Measurements from ENCODE around the gene DELE1.

DELE1 gene

DNA sequence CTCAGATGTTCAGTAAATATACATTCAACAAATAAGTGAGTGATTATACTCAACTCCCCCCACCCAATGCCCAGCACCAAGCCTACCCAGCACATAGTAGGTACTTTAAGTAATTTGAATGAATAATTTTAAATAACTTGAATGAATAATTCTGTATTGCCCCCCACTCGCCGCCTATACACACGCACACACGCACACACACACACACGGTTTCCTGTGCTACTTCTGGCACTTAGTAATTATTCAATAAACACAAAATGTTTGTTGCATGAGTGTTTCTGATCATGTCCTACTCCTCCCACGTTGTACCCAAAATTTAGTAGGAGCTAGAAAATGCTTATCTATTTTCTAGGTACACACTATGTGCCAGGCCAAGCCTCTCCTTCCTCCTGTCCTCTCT, 18.1 kb downstream of the DELE1 start:
- peaks cover 3 to 31% of the 10 kb centered on the region in 2 experiments for H3K36me3 ChIP-seq (ENCODE audit: control insufficient read depth in 2 of 2, insufficient read depth in 1 of 2, low read length in 2 of 2)
- no peak overlapping the region for H3K4me3 ChIP-seq (ENCODE audit: low read depth, low read length)
- H3K27ac ChIP-seq (ENCODE audit: extremely low read depth, low read depth, low read length): no peak overlapping the region
- ChIA-PET POLR2A (interaction anchor here (1.4 kb wide), 1 partner anchor 18 kb away, joined by 7 read pairs; the partner anchor contains the start of gene DELE1), CTCF (interaction anchor here (0.6 to 3.3 kb wide), 5 partner anchors 9 to 250 kb away, joined by 3 to 18 read pairs (median 5); no protein-coding TSS in a partner anchor)
- TF ChIP-seq ZNF664 (tag by site-specific recombination; IDR thresholded peaks at IDR 0.05) (0 out of 2 replicates have a peak, but pooled peaks have one; percentile 18), PRDM1 (tag by site-specific recombination; IDR thresholded peaks at IDR 0.05) (no peak), ZFHX2 (tag by site-specific recombination; conservative IDR thresholded peaks at IDR 0.05) (0 out of 2 replicates have a peak, but pooled peaks have one; percentile 5), ZIC2 (tag by site-specific recombination; IDR thresholded peaks at IDR 0.05) (no peak)
- H3K9me3 ChIP-seq (ENCODE audit: control insufficient read depth, insufficient read depth, low read depth, low read length): no peaks in the 10 kb centered on the region
- H3K4me1 ChIP-seq (ENCODE audit: control insufficient read depth, insufficient read depth, low read length): no peaks in the 10 kb centered on the region

DNA sequence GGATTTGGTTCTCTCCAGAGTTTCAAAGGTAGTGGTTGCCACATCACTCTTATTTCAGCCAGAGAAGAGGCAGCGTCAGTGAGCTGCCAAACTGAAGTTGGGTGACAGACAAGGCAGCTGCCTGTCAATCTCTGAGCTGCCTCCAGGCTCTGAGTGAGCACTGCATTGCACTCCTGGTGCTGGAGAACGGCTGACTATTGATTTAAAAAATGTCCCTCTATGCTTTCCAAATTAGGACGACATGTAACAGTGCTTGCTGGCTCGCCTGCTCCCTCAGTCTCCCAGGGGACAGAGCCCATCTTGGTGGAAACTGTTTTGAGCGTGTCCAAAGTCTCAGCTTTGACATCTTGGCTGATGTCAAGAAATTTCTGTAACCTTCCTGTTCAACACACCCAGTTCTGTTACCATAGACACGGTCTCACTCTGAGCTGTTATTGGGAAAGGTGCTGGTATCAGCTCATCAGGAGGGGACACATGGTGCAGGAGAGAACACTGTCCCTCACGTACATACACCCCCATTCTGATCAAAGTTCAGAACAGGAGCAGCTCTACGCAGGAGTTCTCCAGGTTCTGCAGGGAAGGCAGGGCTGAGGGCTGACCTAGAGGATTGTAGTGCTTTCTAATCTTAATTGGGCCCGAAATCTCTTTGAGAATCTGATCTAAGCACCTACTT, 18.6 kb downstream of the DELE1 start:
- Histone ChIP-seq H3K4me3 (ENCODE audit: low read depth, low read length) (no peak overlapping the region), H3K36me3 (ENCODE audit: control insufficient read depth in 2 of 2, insufficient read depth in 1 of 2, low read length in 2 of 2) (peaks cover 3 to 25% of the 10 kb centered on the region in 2 experiments), H3K9me3 (ENCODE audit: control insufficient read depth, insufficient read depth, low read depth, low read length) (no peaks in the 10 kb centered on the region), H3K4me1 (ENCODE audit: control insufficient read depth, insufficient read depth, low read length) (no peaks in the 10 kb centered on the region), H3K27ac (ENCODE audit: extremely low read depth, low read depth, low read length) (no peak overlapping the region)
- no peak for TF ChIP-seq ZNF510 (tag by site-specific recombination; IDR thresholded peaks at IDR 0.05; ENCODE audit: insufficient replicate concordance)
- TF ChIP-seq ZNF274 (IDR thresholded peaks at IDR 0.05; ENCODE audit: low read length): no peak
- TF ChIP-seq ZNF274 (tag by site-specific recombination; IDR thresholded peaks at IDR 0.05; ENCODE audit: borderline replicate concordance): no peak
- no peak for TF ChIP-seq ZNF555 (tag by site-specific recombination; conservative IDR thresholded peaks at IDR 0.05)
- TF ChIP-seq, protein P1, sequence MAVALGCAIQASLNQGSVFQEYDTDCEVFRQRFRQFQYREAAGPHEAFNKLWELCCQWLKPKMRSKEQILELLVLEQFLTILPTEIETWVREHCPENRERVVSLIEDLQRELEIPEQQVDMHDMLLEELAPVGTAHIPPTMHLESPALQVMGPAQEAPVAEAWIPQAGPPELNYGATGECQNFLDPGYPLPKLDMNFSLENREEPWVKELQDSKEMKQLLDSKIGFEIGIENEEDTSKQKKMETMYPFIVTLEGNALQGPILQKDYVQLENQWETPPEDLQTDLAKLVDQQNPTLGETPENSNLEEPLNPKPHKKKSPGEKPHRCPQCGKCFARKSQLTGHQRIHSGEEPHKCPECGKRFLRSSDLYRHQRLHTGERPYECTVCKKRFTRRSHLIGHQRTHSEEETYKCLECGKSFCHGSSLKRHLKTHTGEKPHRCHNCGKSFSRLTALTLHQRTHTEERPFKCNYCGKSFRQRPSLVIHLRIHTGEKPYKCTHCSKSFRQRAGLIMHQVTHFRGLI (tag by site-specific recombination; IDR thresholded peaks at IDR 0.05): no peak
- TF ChIP-seq, protein P2, sequence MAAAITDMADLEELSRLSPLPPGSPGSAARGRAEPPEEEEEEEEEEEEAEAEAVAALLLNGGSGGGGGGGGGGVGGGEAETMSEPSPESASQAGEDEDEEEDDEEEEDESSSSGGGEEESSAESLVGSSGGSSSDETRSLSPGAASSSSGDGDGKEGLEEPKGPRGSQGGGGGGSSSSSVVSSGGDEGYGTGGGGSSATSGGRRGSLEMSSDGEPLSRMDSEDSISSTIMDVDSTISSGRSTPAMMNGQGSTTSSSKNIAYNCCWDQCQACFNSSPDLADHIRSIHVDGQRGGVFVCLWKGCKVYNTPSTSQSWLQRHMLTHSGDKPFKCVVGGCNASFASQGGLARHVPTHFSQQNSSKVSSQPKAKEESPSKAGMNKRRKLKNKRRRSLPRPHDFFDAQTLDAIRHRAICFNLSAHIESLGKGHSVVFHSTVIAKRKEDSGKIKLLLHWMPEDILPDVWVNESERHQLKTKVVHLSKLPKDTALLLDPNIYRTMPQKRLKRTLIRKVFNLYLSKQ (tag by site-specific recombination; IDR thresholded peaks at IDR 0.05; ENCODE audit: borderline replicate concordance): no peak
- ChIA-PET POLR2A (interaction anchor here (1.4 kb wide), 1 partner anchor 19 kb away, joined by 7 read pairs; the partner anchor contains the start of gene DELE1), CTCF (interaction anchor here (0.6 to 3.3 kb wide), 4 partner anchors 10 to 251 kb away, joined by 3 to 18 read pairs (median 4); no protein-coding TSS in a partner anchor)

DNA sequence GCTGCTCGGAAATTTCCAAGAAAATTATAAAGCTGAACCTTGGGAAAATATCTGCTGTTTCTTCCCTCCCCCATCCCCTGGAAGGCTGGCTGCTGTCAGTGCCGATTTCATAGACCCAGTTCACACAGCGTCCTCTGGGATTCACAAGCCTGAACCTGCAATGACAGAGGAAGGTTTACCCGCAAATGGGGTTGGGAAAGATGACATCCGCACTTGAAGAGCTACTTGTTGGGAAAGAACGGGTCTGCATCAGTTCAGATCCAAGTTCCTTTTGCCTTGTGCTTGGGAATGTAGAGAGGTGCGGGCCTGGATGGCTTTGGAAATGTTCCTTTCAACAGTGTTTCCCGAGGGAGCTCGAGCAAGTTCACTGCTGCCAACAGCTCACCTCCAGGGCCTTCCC, 20.4 kb downstream of the DELE1 start:
- ChIA-PET CTCF (interaction anchor here (0.7 to 1.7 kb wide), 6 partner anchors 14 to 252 kb away, joined by 3 to 8 read pairs (median 4); partner anchors contain the start of genes DELE1 and PCDH12), POLR2A (interaction anchor here (1.9 kb wide), 1 partner anchor 20 kb away, joined by 5 read pairs; the partner anchor contains the start of gene DELE1)
- no peak overlapping the region for H3K27ac ChIP-seq (ENCODE audit: extremely low read depth, low read depth, low read length)
- H3K36me3 ChIP-seq (ENCODE audit: control insufficient read depth in 2 of 2, insufficient read depth in 1 of 2, low read length in 2 of 2): peaks cover 3 to 13% of the 10 kb centered on the region in 2 experiments; a peak in 2 of 3 replicates
- no peaks in the 10 kb centered on the region for H3K4me1 ChIP-seq (ENCODE audit: control insufficient read depth, insufficient read depth, low read length)
- H3K4me3 ChIP-seq (ENCODE audit: low read depth, low read length): no peak overlapping the region
- H3K9me3 ChIP-seq (ENCODE audit: control insufficient read depth, insufficient read depth, low read depth, low read length): no peaks in the 10 kb centered on the region
- no peak for TF ChIP-seq GLI2 (tag by site-specific recombination; IDR thresholded peaks at IDR 0.05; ENCODE audit: borderline replicate concordance, low read depth)
- TF ChIP-seq KLF7 (tag by site-specific recombination; IDR thresholded peaks at IDR 0.05; ENCODE audit: borderline replicate concordance): no peak
- no peak for TF ChIP-seq IKZF3 (tag by site-specific recombination; IDR thresholded peaks at IDR 0.05)
- TF ChIP-seq KLF1 (tag by site-specific recombination; IDR thresholded peaks at IDR 0.05): no peak
- TF ChIP-seq ZIC2 (tag by site-specific recombination; IDR thresholded peaks at IDR 0.05): no peak
- no peak for TF ChIP-seq ZNF560 (tag by site-specific recombination; IDR thresholded peaks at IDR 0.05; ENCODE audit: borderline replicate concordance)
- TF ChIP-seq ZNF23 (tag by site-specific recombination; IDR thresholded peaks at IDR 0.05; ENCODE audit: borderline replicate concordance): no peak
- no peak for TF ChIP-seq KLF10 (tag by site-specific recombination; IDR thresholded peaks at IDR 0.05)
- no peak for TF ChIP-seq PRDM1 (tag by site-specific recombination; IDR thresholded peaks at IDR 0.05)
- TF ChIP-seq MZF1 (tag by site-specific recombination; IDR thresholded peaks at IDR 0.05; ENCODE audit: borderline replicate concordance): no peak
- TF ChIP-seq, protein P3, sequence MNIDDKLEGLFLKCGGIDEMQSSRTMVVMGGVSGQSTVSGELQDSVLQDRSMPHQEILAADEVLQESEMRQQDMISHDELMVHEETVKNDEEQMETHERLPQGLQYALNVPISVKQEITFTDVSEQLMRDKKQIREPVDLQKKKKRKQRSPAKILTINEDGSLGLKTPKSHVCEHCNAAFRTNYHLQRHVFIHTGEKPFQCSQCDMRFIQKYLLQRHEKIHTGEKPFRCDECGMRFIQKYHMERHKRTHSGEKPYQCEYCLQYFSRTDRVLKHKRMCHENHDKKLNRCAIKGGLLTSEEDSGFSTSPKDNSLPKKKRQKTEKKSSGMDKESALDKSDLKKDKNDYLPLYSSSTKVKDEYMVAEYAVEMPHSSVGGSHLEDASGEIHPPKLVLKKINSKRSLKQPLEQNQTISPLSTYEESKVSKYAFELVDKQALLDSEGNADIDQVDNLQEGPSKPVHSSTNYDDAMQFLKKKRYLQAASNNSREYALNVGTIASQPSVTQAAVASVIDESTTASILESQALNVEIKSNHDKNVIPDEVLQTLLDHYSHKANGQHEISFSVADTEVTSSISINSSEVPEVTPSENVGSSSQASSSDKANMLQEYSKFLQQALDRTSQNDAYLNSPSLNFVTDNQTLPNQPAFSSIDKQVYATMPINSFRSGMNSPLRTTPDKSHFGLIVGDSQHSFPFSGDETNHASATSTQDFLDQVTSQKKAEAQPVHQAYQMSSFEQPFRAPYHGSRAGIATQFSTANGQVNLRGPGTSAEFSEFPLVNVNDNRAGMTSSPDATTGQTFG (tag by site-specific recombination; IDR thresholded peaks at IDR 0.05; ENCODE audit: borderline replicate concordance): no peak
- no peak for TF ChIP-seq ZNF830 (tag by site-specific recombination; IDR thresholded peaks at IDR 0.05; ENCODE audit: low read depth)
- TF ChIP-seq ZNF24 (tag by site-specific recombination; IDR thresholded peaks at IDR 0.05): no peak
- TF ChIP-seq ZNF146 (tag by site-specific recombination; IDR thresholded peaks at IDR 0.05): no peak
- no peak for TF ChIP-seq SP7 (tag by site-specific recombination; IDR thresholded peaks at IDR 0.05)
- no peak for TF ChIP-seq ZNF341 (tag by site-specific recombination; IDR thresholded peaks at IDR 0.05; ENCODE audit: low read depth)
- TF ChIP-seq ZNF747 (tag by site-specific recombination; IDR thresholded peaks at IDR 0.05): no peak

All from HEK293 (cell line).